Activated CD4-positive, CD25-positive, alpha-beta regulatory T cell treated with anti-CD3 and anti-CD28 coated beads, Interleukin-2, amount 50 U/mL, for 16 hours (primary cell): ENCODE data around the gene MST1.

ENCODE experiments used
- DNase-seq: peaks from one replicate; pipeline ENCODE4 v3.0.0-alpha.2; 2020; ENCODE audit warnings: low read depth, low spot score

The MST1 gene

DNA sequence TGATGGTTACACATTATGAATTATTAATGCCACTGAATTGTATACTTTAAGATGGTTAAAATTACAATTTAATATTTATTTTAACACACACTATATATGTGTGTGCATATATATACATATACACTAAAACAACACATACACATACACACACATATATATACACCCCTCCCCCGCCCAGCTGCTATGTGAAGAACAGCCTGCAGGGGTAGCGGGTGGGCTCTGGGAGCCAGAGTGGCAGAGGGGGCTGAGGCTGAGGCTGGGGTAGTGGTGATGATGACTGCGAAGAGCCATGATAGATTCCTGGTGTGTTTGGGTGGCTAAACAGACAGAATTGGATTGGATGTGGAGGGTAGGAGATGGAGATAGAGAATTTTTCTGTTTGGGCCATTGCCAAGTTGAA is 54.5 kb downstream of the MST1 start:
- DNase-seq: no peak
